ENCODE results near the gene C2orf80. TPM values are rescaled to one million over a fixed set of nuclear protein-coding genes. Genes with fewer than 3 reads are reported as not detected.
A peak's percentile ranks its signal among the peaks of the same experiment; 100 is the strongest.
"Not testable (repeated sequence)": the region's sequence is repeated elsewhere in the genome, so short reads cannot be mapped to it uniquely, and the experiment has no call there.

C2orf80 gene
- total RNA-seq, 4 donors from 2014 or later = not detected

- no peak for DNase-seq (ENCODE audit: low spot score in 2 of 2)
- TF ChIP-seq EP300 (IDR thresholded peaks at IDR 0.05) (no peak), POLR2A (IDR thresholded peaks at IDR 0.05) (no peak)
- TF ChIP-seq, protein P1, sequence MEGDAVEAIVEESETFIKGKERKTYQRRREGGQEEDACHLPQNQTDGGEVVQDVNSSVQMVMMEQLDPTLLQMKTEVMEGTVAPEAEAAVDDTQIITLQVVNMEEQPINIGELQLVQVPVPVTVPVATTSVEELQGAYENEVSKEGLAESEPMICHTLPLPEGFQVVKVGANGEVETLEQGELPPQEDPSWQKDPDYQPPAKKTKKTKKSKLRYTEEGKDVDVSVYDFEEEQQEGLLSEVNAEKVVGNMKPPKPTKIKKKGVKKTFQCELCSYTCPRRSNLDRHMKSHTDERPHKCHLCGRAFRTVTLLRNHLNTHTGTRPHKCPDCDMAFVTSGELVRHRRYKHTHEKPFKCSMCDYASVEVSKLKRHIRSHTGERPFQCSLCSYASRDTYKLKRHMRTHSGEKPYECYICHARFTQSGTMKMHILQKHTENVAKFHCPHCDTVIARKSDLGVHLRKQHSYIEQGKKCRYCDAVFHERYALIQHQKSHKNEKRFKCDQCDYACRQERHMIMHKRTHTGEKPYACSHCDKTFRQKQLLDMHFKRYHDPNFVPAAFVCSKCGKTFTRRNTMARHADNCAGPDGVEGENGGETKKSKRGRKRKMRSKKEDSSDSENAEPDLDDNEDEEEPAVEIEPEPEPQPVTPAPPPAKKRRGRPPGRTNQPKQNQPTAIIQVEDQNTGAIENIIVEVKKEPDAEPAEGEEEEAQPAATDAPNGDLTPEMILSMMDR (IDR thresholded peaks at IDR 0.05) = no peak
- 95 to 97% methylated on average over 12 of the region's 12 CpGs for WGBS, 2 donors
- H3K27me3 ChIP-seq = peaks cover 0 to 37% of the 10 kb centered on the region in 2 donors
- no peak overlapping the region for H3K27ac ChIP-seq
- H3K4me1 ChIP-seq = peaks cover 0 to 12% (median 3%) of the 10 kb centered on the region in 4 donors
- no peaks in the 10 kb centered on the region for H3K36me3 ChIP-seq
- H3K9me3 ChIP-seq = no peaks in the 10 kb centered on the region
- H3K4me3 ChIP-seq = no peak overlapping the region
Observed at GRCh38 chr2:208128136-208128535, 61.7 kb downstream of the C2orf80 start.

DNA sequence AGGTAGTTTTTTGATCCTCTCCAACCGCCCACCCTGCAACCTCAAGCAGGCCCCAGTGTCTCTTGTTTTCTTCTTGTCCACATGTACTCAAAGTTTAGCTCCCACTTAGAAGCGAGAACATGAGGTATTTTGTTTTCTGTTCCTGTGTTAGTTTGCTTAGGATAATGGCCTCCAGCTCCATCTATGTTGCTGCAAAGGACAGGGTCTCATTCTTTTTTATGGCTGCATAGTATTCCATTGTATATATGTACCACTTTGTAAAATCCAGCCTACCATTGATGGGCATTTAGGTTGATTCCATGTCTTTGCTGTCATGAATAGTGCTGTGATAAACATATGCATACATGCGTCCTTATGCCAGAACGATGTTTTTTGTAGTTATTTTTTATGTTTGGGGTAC is 62.7 kb downstream of the C2orf80 start:
- H3K4me1 ChIP-seq = peaks cover 0 to 12% (median 3%) of the 10 kb centered on the region in 4 donors
- H3K27me3 ChIP-seq = peaks cover 0 to 37% of the 10 kb centered on the region in 2 donors
- no peak overlapping the region for H3K4me3 ChIP-seq
- H3K27ac ChIP-seq = no peak overlapping the region
- no peaks in the 10 kb centered on the region for H3K36me3 ChIP-seq
- DNase-seq (ENCODE audit: low spot score in 2 of 2) = no peak
- 94 to 97% methylated on average over 4 of the region's 4 CpGs for WGBS, 2 donors
- no peak for TF ChIP-seq POLR2A (IDR thresholded peaks at IDR 0.05)
- no peak for TF ChIP-seq EP300 (IDR thresholded peaks at IDR 0.05)
- TF ChIP-seq, protein P1 (IDR thresholded peaks at IDR 0.05) = no peak
- no peaks in the 10 kb centered on the region for H3K9me3 ChIP-seq

GRCh38 chr2:208125251-208125650 is 64.6 kb downstream of the C2orf80 start:
- H3K4me1 ChIP-seq = peaks cover 0 to 12% (median 3%) of the 10 kb centered on the region in 4 donors
- H3K4me3 ChIP-seq = no peak overlapping the region
- peaks cover 0 to 37% of the 10 kb centered on the region in 2 donors for H3K27me3 ChIP-seq
- no peaks in the 10 kb centered on the region for H3K9me3 ChIP-seq
- H3K36me3 ChIP-seq = no peaks in the 10 kb centered on the region
- no peak for DNase-seq (ENCODE audit: low spot score in 2 of 2)
- no peak for TF ChIP-seq EP300 (IDR thresholded peaks at IDR 0.05)
- TF ChIP-seq POLR2A (IDR thresholded peaks at IDR 0.05) = no peak
- TF ChIP-seq, protein P1 (IDR thresholded peaks at IDR 0.05) = no peak
- H3K27ac ChIP-seq = no peak overlapping the region
- WGBS, 2 donors = 62 to 64% methylated on average over 4 of the region's 4 CpGs

- 9 to 14% methylated on average over 16 to 27 of the region's 46 CpGs for WGBS, 2 donors
- not testable (repeated sequence) for H3K9me3 ChIP-seq; H3K27ac ChIP-seq; DNase-seq (ENCODE audit: low spot score in 2 of 2); H3K36me3 ChIP-seq
- H3K4me1 ChIP-seq = peaks cover 0 to 12% (median 3%) of the 10 kb centered on the region in 4 donors
- H3K4me3 ChIP-seq = peak within 1 kb of the TSS in 2 of 4 donors; percentile 4 to 31
- H3K27me3 ChIP-seq = peaks cover 0 to 37% of the 10 kb centered on the region in 2 donors
Observed at GRCh38 chr2:208124013-208124715, 65.7 kb downstream of the C2orf80 start, which contains the start of gene CRYGD. CRYGD (minus strand) TSS chr2:208124524; CDS start chr2:208124473, 51 bp downstream.

GRCh38 chr2:208122248-208122647 is 67.6 kb downstream of the C2orf80 start:
- TF ChIP-seq POLR2A (IDR thresholded peaks at IDR 0.05) = no peak
- no peak for TF ChIP-seq EP300 (IDR thresholded peaks at IDR 0.05)
- TF ChIP-seq, protein P1 (IDR thresholded peaks at IDR 0.05) = no peak
- DNase-seq (ENCODE audit: low spot score in 2 of 2) = no peak
- Histone ChIP-seq H3K36me3 (no peaks in the 10 kb centered on the region), H3K27ac (no peak overlapping the region), H3K27me3 (peaks cover 0 to 33% of the 10 kb centered on the region in 2 donors), H3K9me3 (no peaks in the 10 kb centered on the region), H3K4me1 (peaks cover 0 to 12% (median 3%) of the 10 kb centered on the region in 4 donors), H3K4me3 (no peak overlapping the region)
- WGBS, 2 donors = 95 to 98% methylated on average over 1 of the region's 1 CpG

All from tibial nerve (tissue), 4 donors.